ENCODE measurements around the gene HTR3E.
"Not testable (repeated sequence)": the region's sequence is repeated elsewhere in the genome, so short reads cannot be mapped to it uniquely, and the experiment has no call there.

The HTR3E gene

DNA sequence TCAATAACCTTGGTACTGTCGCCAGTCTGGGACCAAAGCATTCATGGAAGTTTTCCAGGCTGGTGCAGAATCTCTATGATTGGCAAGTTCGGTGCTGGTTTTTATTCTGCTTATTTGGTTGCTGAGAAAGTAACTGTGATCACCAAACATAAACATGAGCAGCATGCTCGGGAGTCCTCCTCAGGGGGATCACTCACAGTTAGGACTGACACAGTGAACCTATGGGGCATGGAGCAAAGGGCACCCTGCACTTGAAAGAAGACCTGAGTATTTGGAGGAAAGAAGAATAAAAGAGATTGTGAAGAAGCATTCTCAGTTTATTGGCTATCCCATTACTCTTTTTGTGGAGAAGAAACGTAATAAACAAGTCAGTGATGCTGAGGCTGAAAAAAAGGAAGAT, 19.2 kb downstream of the HTR3E start:
- no peak overlapping the region for H3K9ac ChIP-seq (ENCODE audit: low read depth, low read length)
- no peaks in the 10 kb centered on the region for H3K9me3 ChIP-seq (replicated peaks; ENCODE audit: low read length)
- no peaks in the 10 kb centered on the region for H3K36me3 ChIP-seq (ENCODE audit: insufficient read depth, low read length)
- no peak overlapping the region for H3K4me3 ChIP-seq (ENCODE audit: low read length)
- H3K4me2 ChIP-seq (ENCODE audit: low read length), result no peak overlapping the region
- H3K27me3 ChIP-seq (ENCODE audit: control insufficient read depth, insufficient read depth, low read length), result peaks cover 37% of the 10 kb centered on the region
- no peaks in the 10 kb centered on the region for H3K4me1 ChIP-seq (ENCODE audit: control insufficient read depth, insufficient read depth, low read length)

- no peaks in the 10 kb centered on the region for H3K4me1 ChIP-seq (ENCODE audit: control insufficient read depth, insufficient read depth, low read length)
- H3K9ac ChIP-seq (ENCODE audit: low read depth, low read length), result no peak overlapping the region
- H3K4me2 ChIP-seq (ENCODE audit: low read length), result no peak overlapping the region
- no peaks in the 10 kb centered on the region for H3K9me3 ChIP-seq (replicated peaks; ENCODE audit: low read length)
- H3K27me3 ChIP-seq (ENCODE audit: control insufficient read depth, insufficient read depth, low read length), result peaks cover 35% of the 10 kb centered on the region
- H3K4me3 ChIP-seq (ENCODE audit: low read length), result no peak overlapping the region
- H3K36me3 ChIP-seq (ENCODE audit: insufficient read depth, low read length), result no peaks in the 10 kb centered on the region
Observed at GRCh38 chr3:184117636-184118035, 20.8 kb downstream of the HTR3E start.

DNA sequence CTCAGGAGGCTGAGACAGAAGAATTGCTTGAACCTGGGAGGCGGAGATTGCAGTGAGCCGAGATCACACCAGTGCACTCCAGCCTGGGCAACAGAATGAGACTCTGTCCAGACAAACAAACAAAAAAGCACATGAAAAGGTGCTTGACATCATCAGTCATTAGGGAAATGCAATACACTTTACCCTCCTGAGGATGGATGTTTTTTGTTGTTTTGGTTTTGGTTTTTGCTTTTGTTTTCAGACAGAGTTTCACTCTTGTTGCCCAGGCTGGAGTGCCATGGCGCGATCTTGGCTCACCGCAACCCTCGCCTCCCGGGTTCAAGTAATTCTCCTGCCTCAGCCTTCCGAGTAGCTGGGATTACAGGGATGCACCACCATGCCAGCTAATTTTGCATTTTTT, 24.2 kb downstream of the HTR3E start:
- not testable (repeated sequence) for H3K4me1 ChIP-seq (ENCODE audit: control insufficient read depth, insufficient read depth, low read length); H3K9me3 ChIP-seq (replicated peaks; ENCODE audit: low read length)

DNA sequence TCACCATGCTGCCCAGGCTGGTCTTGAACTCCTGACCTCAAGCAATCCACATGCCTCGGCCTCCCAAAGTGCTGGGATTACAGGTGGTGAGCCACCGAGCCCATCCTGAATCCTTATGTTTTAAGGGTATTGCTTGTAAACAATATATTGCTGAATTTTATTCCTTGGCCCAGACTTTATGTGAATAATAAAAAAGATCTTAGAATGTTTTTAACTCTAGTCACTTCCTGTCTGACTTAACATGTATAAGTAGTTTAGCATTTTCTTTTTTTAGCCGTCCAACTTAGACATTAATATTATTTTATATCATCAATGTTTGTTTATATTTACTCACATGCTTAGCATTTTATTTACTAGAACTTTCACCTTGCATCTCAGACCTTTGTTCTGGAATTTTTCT, 29.1 kb downstream of the HTR3E start:
- H3K9ac ChIP-seq (ENCODE audit: low read depth, low read length), result no peak overlapping the region
- H3K4me2 ChIP-seq (ENCODE audit: low read length), result no peak overlapping the region
- H3K4me1 ChIP-seq (ENCODE audit: control insufficient read depth, insufficient read depth, low read length), result no peaks in the 10 kb centered on the region
- no peaks in the 10 kb centered on the region for H3K36me3 ChIP-seq (ENCODE audit: insufficient read depth, low read length)
- H3K27me3 ChIP-seq (ENCODE audit: control insufficient read depth, insufficient read depth, low read length), result no peaks in the 10 kb centered on the region
- no peaks in the 10 kb centered on the region for H3K9me3 ChIP-seq (replicated peaks; ENCODE audit: low read length)
- H3K4me3 ChIP-seq (ENCODE audit: low read length), result no peak overlapping the region

More for the DNA sequence above, 24.2 kb downstream of the HTR3E start:
- not testable (repeated sequence) for H3K36me3 ChIP-seq (ENCODE audit: insufficient read depth, low read length); H3K9ac ChIP-seq (ENCODE audit: low read depth, low read length); H3K4me2 ChIP-seq (ENCODE audit: low read length); H3K4me3 ChIP-seq (ENCODE audit: low read length)
- peaks cover 17% of the 10 kb centered on the region for H3K27me3 ChIP-seq (ENCODE audit: control insufficient read depth, insufficient read depth, low read length)

DNA sequence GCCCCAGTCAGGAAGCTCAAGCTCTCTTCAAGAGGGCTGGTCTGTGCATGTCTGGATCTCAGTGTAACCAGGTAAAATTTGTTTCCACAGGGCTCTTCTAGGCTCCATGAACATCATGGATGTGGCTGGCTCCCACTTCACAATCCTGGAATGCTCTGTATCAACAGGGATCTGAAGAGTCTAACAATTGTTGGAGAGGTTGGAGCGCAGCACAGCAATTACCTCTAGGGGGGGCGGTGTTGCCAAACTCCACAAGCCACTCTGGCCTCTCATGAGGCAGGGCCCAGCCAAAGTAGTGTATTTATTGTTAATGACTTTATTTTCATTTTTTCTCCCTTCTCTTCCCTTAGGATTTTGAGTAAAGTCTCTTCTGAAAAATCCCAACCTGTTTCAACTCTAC, 32.1 kb downstream of the HTR3E start:
- Histone ChIP-seq H3K36me3 (ENCODE audit: insufficient read depth, low read length) (no peaks in the 10 kb centered on the region), H3K9me3 (replicated peaks; ENCODE audit: low read length) (no peaks in the 10 kb centered on the region), H3K27me3 (ENCODE audit: control insufficient read depth, insufficient read depth, low read length) (no peaks in the 10 kb centered on the region), H3K9ac (ENCODE audit: low read depth, low read length) (no peak overlapping the region), H3K4me3 (ENCODE audit: low read length) (no peak overlapping the region), H3K4me1 (ENCODE audit: control insufficient read depth, insufficient read depth, low read length) (peaks cover 5% of the 10 kb centered on the region), H3K4me2 (ENCODE audit: low read length) (no peak overlapping the region)

DNA sequence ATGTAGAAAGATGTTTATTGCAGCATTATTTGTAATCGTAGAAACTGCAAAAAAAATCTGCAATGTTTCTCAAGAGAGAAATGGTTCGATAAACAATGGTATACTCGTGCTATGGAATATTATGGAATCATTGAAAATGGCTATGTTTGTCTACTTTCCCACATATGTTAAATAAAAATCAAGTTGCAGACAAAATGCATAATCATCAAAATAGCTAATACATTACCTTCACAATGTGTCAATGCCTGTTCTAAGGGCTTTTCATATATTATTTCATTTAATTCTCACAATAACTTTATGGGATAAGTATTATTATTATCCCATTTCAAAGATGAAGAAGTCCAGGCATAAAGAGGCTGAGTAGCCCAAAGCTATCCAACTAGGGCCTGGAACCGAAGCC, 36.1 kb downstream of the HTR3E start:
- no peak overlapping the region for H3K4me3 ChIP-seq (ENCODE audit: low read length)
- H3K4me2 ChIP-seq (ENCODE audit: low read length), result no peak overlapping the region
- H3K9ac ChIP-seq (ENCODE audit: low read depth, low read length), result no peak overlapping the region
- no peaks in the 10 kb centered on the region for H3K27me3 ChIP-seq (ENCODE audit: control insufficient read depth, insufficient read depth, low read length)
- H3K9me3 ChIP-seq (replicated peaks; ENCODE audit: low read length), result no peaks in the 10 kb centered on the region
- peaks cover 15% of the 10 kb centered on the region for H3K4me1 ChIP-seq (ENCODE audit: control insufficient read depth, insufficient read depth, low read length)
- peaks cover 8% of the 10 kb centered on the region for H3K36me3 ChIP-seq (ENCODE audit: insufficient read depth, low read length)

- peak overlapping the region; percentile 91 for H3K9ac ChIP-seq (ENCODE audit: low read depth, low read length)
- no peaks in the 10 kb centered on the region for H3K9me3 ChIP-seq (replicated peaks; ENCODE audit: low read length)
- peaks cover 9% of the 10 kb centered on the region for H3K36me3 ChIP-seq (ENCODE audit: insufficient read depth, low read length)
- H3K4me1 ChIP-seq (ENCODE audit: control insufficient read depth, insufficient read depth, low read length), result peaks cover 15% of the 10 kb centered on the region
- peak overlapping the region; percentile 92 for H3K4me3 ChIP-seq (ENCODE audit: low read length)
- no peaks in the 10 kb centered on the region for H3K27me3 ChIP-seq (ENCODE audit: control insufficient read depth, insufficient read depth, low read length)
- H3K4me2 ChIP-seq (ENCODE audit: low read length), result peak overlapping the region; percentile 91
Observed at GRCh38 chr3:184133840-184134745, 37.2 kb downstream of the HTR3E start.

DNA sequence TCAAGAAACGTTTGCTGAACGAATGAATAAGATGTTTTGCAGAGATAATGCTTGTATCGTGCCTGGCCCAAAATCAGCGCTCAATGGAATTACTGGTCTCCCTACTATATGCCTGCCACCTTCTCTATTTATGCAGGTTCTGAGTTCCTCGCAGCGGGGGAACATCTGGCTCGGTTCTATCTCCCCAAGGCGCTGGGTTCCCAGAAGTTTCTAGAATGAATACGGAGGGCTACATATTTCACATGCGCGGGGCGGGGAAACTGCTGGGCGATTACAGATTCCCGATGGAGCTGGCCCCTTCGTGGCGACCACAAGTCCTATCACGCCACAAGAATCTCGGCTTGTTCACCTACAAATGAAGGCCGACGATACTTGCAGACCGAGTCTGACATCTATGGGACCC, 37.9 kb downstream of the HTR3E start:
- H3K9me3 ChIP-seq (replicated peaks; ENCODE audit: low read length), result no peaks in the 10 kb centered on the region
- peaks cover 9% of the 10 kb centered on the region for H3K36me3 ChIP-seq (ENCODE audit: insufficient read depth, low read length)
- H3K27me3 ChIP-seq (ENCODE audit: control insufficient read depth, insufficient read depth, low read length), result no peaks in the 10 kb centered on the region
- peak overlapping the region; percentile 91 for H3K4me2 ChIP-seq (ENCODE audit: low read length)
- H3K4me3 ChIP-seq (ENCODE audit: low read length), result peak overlapping the region; percentile 92
- H3K9ac ChIP-seq (ENCODE audit: low read depth, low read length), result peak overlapping the region; percentile 91
- peaks cover 15% of the 10 kb centered on the region for H3K4me1 ChIP-seq (ENCODE audit: control insufficient read depth, insufficient read depth, low read length)

DNA sequence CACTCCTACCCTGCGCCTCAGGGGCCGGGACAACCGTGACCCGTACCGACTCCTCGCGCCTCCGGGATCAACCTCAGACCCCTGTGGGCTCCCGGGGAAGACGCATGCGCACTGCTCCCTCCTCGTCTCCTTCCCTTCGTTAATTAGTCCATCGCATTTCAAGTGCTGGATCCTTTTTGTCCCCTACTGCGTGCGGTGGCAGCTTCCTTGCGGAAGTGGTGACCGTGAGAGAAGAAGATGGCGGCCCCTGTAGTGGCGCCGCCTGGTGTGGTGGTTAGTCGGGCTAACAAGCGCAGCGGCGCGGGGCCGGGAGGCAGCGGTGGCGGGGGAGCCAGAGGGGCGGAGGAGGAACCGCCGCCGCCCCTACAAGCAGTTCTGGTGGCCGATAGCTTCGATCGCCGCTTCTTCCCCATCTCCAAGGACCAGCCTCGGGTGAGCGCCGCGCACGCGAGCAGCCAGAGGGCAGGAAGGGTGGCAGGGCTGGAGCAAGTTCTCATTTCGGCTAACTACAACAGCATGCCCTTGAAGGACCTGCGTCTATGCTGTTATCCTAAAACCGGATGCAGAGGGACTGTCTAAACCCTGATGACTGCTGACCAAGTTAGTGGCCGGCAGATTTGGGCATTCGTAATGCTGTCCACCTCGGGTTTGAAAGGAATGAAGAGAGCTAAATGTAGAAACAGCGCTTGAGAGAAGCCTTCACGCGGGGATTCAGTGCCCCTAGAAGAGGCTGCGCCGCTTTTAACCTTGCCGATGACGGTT, 38.5 kb downstream of the HTR3E start, which contains the start of gene EIF2B5:
TSS of gene EIF2B5 (plus strand) at position 210 of the 762 bp plus-strand sequence. CDS start at position 238, 28 bp downstream.
- H3K27me3 ChIP-seq (ENCODE audit: control insufficient read depth, insufficient read depth, low read length), result no peaks in the 10 kb centered on the region
- no peaks in the 10 kb centered on the region for H3K9me3 ChIP-seq (replicated peaks; ENCODE audit: low read length)
- H3K4me1 ChIP-seq (ENCODE audit: control insufficient read depth, insufficient read depth, low read length), result peaks cover 15% of the 10 kb centered on the region
- peak within 1 kb of the TSS; percentile 91 for H3K4me2 ChIP-seq (ENCODE audit: low read length)
- H3K4me3 ChIP-seq (ENCODE audit: low read length), result peak within 1 kb of the TSS; percentile 92
- peaks cover 14% of the 10 kb centered on the region for H3K36me3 ChIP-seq (ENCODE audit: insufficient read depth, low read length)
- H3K9ac ChIP-seq (ENCODE audit: low read depth, low read length), result peak within 1 kb of the TSS; percentile 91

- Histone ChIP-seq H3K4me3 (ENCODE audit: low read length) (peak overlapping the region; percentile 92), H3K36me3 (ENCODE audit: insufficient read depth, low read length) (peaks cover 20% of the 10 kb centered on the region), H3K9me3 (replicated peaks; ENCODE audit: low read length) (no peaks in the 10 kb centered on the region), H3K4me1 (ENCODE audit: control insufficient read depth, insufficient read depth, low read length) (peaks cover 15% of the 10 kb centered on the region), H3K9ac (ENCODE audit: low read depth, low read length) (peak overlapping the region; percentile 91), H3K4me2 (ENCODE audit: low read length) (peak overlapping the region; percentile 91), H3K27me3 (ENCODE audit: control insufficient read depth, insufficient read depth, low read length) (no peaks in the 10 kb centered on the region)
Observed at GRCh38 chr3:184135911-184136260, 39.0 kb downstream of the HTR3E start.

DNA sequence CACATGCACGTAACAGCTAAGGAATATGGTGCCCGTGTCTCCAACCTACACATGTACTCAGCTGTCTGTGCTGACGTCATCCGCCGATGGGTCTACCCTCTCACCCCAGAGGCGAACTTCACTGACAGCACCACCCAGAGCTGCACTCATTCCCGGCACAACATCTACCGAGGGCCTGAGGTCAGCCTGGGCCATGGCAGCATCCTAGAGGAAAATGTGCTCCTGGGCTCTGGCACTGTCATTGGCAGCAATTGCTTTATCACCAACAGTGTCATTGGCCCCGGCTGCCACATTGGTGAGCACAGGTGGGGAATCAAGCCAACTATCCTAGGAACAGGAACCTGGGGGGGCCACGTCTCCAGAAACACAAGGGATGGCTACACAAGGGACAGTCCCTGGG, 43.6 kb downstream of the HTR3E start:
- Histone ChIP-seq H3K27me3 (ENCODE audit: control insufficient read depth, insufficient read depth, low read length) (no peaks in the 10 kb centered on the region), H3K4me3 (ENCODE audit: low read length) (no peak overlapping the region), H3K4me1 (ENCODE audit: control insufficient read depth, insufficient read depth, low read length) (peaks cover 10% of the 10 kb centered on the region), H3K9ac (ENCODE audit: low read depth, low read length) (no peak overlapping the region), H3K36me3 (ENCODE audit: insufficient read depth, low read length) (peaks cover 65% of the 10 kb centered on the region), H3K9me3 (replicated peaks; ENCODE audit: low read length) (no peaks in the 10 kb centered on the region), H3K4me2 (ENCODE audit: low read length) (no peak overlapping the region)
